Testis (tissue), 3 donors: Measurements from ENCODE around the gene PSMD4. TPM values are rescaled to one million over a fixed set of nuclear protein-coding genes. Genes with fewer than 3 reads are reported as not detected.

Experiments
- DNase-seq: peaks from one replicate; pipeline ENCODE4 v3.0.0-alpha.2; 2019
- H3K27ac ChIP-seq, 2 donors: fragments of 200-600 bp; sonication (generic); one replicate each; pipeline ENCODE4 v1.5.1; 2019
- H3K27me3 ChIP-seq: fragments of 200-600 bp; sonication (generic); one replicate; pipeline ENCODE4 v1.5.1; 2019
- H3K36me3 ChIP-seq: fragments of 200-600 bp; sonication (generic); one replicate; pipeline ENCODE4 v1.5.1; 2017; ENCODE audit warnings: low read depth; ENCODE audit errors: missing control alignments
- H3K4me1 ChIP-seq: fragments of 200-600 bp; sonication (generic); one replicate; pipeline ENCODE4 v1.5.1; 2019
- H3K4me3 ChIP-seq, 2 donors: fragments of 200-600 bp; sonication (generic); one replicate each; pipeline ENCODE4 v1.5.1; 2017 to 2019
- H3K9me3 ChIP-seq: fragments of 200-600 bp; sonication (generic); one replicate; pipeline ENCODE4 v1.5.1; 2017
- POLR2A ChIP-seq: fragments of 450-650 bp; IDR thresholded peaks from one replicate; pipeline ENCODE4 v1.6.1; 2017; ENCODE audit warnings: antibody characterized with exemption, mild to moderate bottlenecking, moderate library complexity
- WGBS, 2 donors: methylation state at CpG; one replicate each; pipeline ENCODE4 v1.1.5; 2018; 5-methylcytosine and 5-hydroxymethylcytosine counted together
- intact Hi-C: fragments of 100-400 bp; cut with DNase I; formaldehyde crosslinking; loops from one replicate; pipeline ENCODE4 v1.15.1; 2023; ENCODE audit warnings: low total_unique reads
- polyA plus RNA-seq: library from polyadenylated mRNA; stranded (reverse); fragments of 350-450 nt; fragmentation: Illumina TruSeq; extraction: RNeasy Lipid Tissue Mini Kit (QIAGEN cat#74804); gene quantifications from one replicate; pipeline ENCODE4 v1.2.3, GENCODE V29; 2014; ENCODE audit warnings: low read depth, low replicate concordance; ENCODE audit not compliant: insufficient read depth
- total RNA-seq, 2 donors: library from RNA; depleted of rRNA; stranded (reverse); fragments of >200 nt; gene quantifications; one replicate each; pipeline ENCODE4 v1.2.3, GENCODE V29; 2016
- TF ChIP-seq, protein P1 (sequence below), 3 experiments: fragments of 450-650 bp in 2 of 3; fragments of 200-600 bp in 1 of 3; sonication (generic) in 1 of 3; IDR thresholded peaks; one replicate each; pipeline ENCODE4 v1.5.1; 2016 to 2019; ENCODE audit warnings: antibody characterized with exemption in 3 of 3, mild to moderate bottlenecking in 2 of 3, moderate library complexity in 1 of 3

Gene PSMD4
- total and polyA plus RNA-seq, 3 donors from 2014 or later = 164 to 333 (median 196) TPM

DNA sequence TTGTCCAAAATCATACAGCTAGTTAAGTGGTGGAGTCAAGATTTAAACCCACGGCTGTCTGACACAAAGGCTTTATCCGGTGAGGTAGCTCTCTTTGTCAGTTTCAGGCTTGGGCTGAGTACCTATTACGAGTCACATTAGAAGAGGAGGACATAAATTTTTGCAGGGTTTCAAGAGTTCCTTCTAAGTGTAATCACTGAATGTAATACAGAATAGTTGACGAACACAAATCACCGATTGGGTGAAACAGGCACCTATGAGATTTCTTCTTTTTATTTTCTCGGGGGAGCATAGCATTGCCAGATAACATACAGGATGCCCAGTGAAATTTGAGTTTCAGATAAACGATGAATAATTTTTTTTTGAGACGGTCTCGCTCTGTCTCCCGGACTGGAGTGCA, 847 bp downstream of the PSMD4 start:
- H3K36me3 ChIP-seq = no peaks in the 10 kb centered on the region
- H3K4me1 ChIP-seq = peaks cover 12% of the 10 kb centered on the region
- H3K27ac ChIP-seq = peak overlapping the region; percentile 80 to 82
- no peaks in the 10 kb centered on the region for H3K27me3 ChIP-seq
- DNase-seq = no peak
- no peaks in the 10 kb centered on the region for H3K9me3 ChIP-seq
- H3K4me3 ChIP-seq = peak overlapping the region; percentile 88 to 99
- TF ChIP-seq POLR2A = no peak
- TF ChIP-seq, protein P1, sequence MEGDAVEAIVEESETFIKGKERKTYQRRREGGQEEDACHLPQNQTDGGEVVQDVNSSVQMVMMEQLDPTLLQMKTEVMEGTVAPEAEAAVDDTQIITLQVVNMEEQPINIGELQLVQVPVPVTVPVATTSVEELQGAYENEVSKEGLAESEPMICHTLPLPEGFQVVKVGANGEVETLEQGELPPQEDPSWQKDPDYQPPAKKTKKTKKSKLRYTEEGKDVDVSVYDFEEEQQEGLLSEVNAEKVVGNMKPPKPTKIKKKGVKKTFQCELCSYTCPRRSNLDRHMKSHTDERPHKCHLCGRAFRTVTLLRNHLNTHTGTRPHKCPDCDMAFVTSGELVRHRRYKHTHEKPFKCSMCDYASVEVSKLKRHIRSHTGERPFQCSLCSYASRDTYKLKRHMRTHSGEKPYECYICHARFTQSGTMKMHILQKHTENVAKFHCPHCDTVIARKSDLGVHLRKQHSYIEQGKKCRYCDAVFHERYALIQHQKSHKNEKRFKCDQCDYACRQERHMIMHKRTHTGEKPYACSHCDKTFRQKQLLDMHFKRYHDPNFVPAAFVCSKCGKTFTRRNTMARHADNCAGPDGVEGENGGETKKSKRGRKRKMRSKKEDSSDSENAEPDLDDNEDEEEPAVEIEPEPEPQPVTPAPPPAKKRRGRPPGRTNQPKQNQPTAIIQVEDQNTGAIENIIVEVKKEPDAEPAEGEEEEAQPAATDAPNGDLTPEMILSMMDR (IDR thresholded peaks at IDR 0.05) = no peak
- intact Hi-C loops = loop anchor here (10.0 kb wide), 1 partner anchor 51 kb away; no protein-coding TSS in a partner anchor
- 18 to 20% methylated on average over 10 of the region's 10 CpGs for WGBS, 2 donors

DNA sequence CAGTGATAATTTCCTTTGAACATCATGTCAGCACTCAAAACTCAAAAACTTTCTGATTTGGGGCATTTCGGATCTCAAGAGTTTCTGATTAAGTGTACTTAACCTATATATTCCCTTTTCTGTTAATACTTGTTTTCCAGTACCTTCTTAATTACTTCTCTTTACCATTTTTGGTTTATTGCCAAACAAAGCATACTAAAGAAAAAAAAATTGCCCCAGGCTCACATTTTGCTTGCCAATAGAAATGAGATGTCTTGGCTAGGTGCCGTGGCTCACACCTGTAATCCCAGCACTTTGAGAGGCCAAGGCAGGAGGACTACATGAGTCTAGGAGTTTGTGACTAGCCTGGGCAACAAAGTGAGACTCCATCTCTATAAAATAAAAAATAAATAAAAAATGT, 4.8 kb downstream of the PSMD4 start:
- intact Hi-C loops = loop anchor here (10.0 kb wide), 1 partner anchor 55 kb away; no protein-coding TSS in a partner anchor

GRCh38 chr1:151265446-151266236, 11.1 kb downstream of the PSMD4 start:
- no peak for TF ChIP-seq POLR2A
- TF ChIP-seq, protein P1 (IDR thresholded peaks at IDR 0.05) = no peak
- Histone ChIP-seq H3K36me3 (no peaks in the 10 kb centered on the region), H3K27me3 (no peaks in the 10 kb centered on the region), H3K27ac (no peak overlapping the region), H3K9me3 (no peaks in the 10 kb centered on the region), H3K4me3 (no peak overlapping the region), H3K4me1 (no peaks in the 10 kb centered on the region)
- DNase-seq = no peak
- WGBS, 2 donors = 86 to 88% methylated on average over 14 of the region's 14 CpGs
- intact Hi-C loops = no loop called here

More for the DNA sequence above, 4.8 kb downstream of the PSMD4 start:
- no peak overlapping the region for H3K4me3 ChIP-seq
- no peak for TF ChIP-seq POLR2A
- TF ChIP-seq, protein P1 (IDR thresholded peaks at IDR 0.05) = no peak
- no peak overlapping the region for H3K27ac ChIP-seq
- 80 to 90% methylated on average over 2 of the region's 2 CpGs for WGBS, 2 donors
- H3K4me1 ChIP-seq = peaks cover 12% of the 10 kb centered on the region
- no peaks in the 10 kb centered on the region for H3K27me3 ChIP-seq
- H3K36me3 ChIP-seq = no peaks in the 10 kb centered on the region
- no peaks in the 10 kb centered on the region for H3K9me3 ChIP-seq
- no peak for DNase-seq

DNA sequence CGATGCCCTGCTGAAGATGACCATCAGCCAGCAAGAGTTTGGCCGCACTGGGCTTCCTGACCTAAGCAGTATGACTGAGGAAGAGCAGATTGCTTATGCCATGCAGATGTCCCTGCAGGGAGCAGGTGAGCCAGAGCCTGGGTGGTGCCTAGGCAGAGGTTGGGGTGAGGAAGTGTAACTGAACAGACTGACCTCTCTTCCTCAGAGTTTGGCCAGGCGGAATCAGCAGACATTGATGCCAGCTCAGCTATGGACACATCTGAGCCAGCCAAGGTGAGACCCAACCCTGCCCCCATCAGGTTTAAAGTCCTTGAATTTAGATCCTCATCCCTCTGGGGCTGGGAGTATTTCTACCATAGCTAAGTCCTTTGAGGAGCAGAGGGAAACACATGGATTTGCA, 11.8 kb downstream of the PSMD4 start:
- H3K27me3 ChIP-seq = no peaks in the 10 kb centered on the region
- no peak overlapping the region for H3K27ac ChIP-seq
- no peak for TF ChIP-seq POLR2A
- TF ChIP-seq, protein P1 (IDR thresholded peaks at IDR 0.05) = no peak
- H3K9me3 ChIP-seq = no peaks in the 10 kb centered on the region
- DNase-seq = no peak
- intact Hi-C loops = no loop called here
- peaks cover under 1% of the 10 kb centered on the region for H3K4me1 ChIP-seq
- 79 to 82% methylated on average over 3 of the region's 3 CpGs for WGBS, 2 donors
- H3K36me3 ChIP-seq = no peaks in the 10 kb centered on the region
- H3K4me3 ChIP-seq = no peak overlapping the region
